Measurements from ENCODE around the gene HOXB5.

HOXB5 gene

GRCh38 chr17:48556576-48557401 is 36.8 kb downstream of the HOXB5 start:
- TF ChIP-seq SIN3A (IDR thresholded peaks at IDR 0.05; ENCODE audit: borderline replicate concordance, insufficient read depth, low read length) (no peak), TAF1 (IDR thresholded peaks at IDR 0.05; ENCODE audit: borderline replicate concordance, insufficient read depth, low read length) (no peak), REST (IDR thresholded peaks at IDR 0.05; ENCODE audit: insufficient read depth in 1 of 2, low read depth in 2 of 2, low read length in 2 of 2) (no peak), FOXP2 (optimal IDR thresholded peaks at IDR 0.05; ENCODE audit: borderline replicate concordance, extremely low read depth, extremely low read length, insufficient read depth) (no peak)

DNA sequence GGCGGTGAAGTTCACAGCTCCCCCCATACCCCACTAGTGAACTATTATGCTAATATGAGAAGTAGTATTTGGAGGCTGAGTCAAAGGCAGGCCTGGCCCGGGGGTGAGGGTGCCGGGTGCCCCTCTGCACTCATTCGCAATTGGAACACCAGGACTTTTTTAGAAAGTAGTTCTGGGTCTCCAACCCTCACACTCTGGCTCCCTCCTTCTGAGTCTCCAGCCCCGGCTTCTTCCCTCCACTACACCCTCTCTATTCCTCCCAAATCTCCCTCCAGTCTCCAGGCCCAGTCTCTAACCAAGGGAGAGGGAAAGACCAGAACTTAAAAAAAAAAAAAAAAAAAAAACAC is 37.4 kb downstream of the HOXB5 start:
- TF ChIP-seq SIN3A (IDR thresholded peaks at IDR 0.05; ENCODE audit: borderline replicate concordance, insufficient read depth, low read length) (no peak), FOXP2 (optimal IDR thresholded peaks at IDR 0.05; ENCODE audit: borderline replicate concordance, extremely low read depth, extremely low read length, insufficient read depth) (no peak), TAF1 (IDR thresholded peaks at IDR 0.05; ENCODE audit: borderline replicate concordance, insufficient read depth, low read length) (no peak), REST (IDR thresholded peaks at IDR 0.05; ENCODE audit: insufficient read depth in 1 of 2, low read depth in 2 of 2, low read length in 2 of 2) (no peak), POLR2AphosphoS5 (IDR thresholded peaks at IDR 0.05; ENCODE audit: low read depth, low read length) (no peak)

DNA sequence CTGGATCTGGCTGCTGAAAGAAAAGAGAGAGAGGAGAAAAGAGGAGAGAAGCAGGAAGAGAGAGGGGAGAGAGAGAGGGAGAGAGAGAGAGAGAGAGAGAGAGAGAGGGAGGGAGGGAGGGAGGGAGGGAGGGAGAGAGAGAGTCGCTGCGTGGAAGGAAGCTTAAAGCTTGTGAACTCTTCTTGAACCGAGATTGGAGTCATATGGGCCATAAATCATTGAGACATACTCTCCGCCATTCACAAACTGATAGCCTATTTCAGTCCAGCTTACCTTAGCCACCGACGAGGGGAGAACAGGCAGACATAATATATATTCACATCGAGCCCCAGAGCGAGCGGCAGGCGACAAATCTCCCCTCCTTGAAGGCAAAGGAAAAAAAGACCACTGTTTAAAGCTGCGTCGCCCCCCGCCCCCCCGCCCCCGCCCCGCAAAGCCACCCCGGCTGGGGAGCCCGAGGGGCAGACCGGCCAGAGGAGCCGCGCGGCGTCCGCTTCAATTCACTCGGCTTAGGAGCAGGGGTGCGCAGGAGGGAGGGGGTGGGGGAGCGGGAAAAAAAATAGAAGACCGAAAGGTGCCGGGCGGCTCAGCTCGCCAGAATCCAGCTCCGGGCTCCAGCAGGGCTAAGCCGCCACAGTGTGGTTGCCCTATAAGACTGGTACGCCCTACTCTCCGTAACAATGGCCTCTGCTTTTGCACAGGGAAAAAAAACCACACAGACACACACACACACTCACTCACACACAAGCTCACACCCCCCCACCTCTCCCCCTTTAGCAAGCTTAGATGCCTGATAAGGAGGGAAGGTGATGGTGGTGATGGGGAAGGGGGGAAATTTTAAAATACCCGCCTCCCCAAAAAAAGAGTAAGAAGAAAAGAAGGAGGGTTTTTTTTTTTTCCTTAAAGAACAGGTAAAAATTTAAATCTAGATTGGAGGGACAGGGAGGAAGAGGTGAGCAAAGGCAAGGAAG is 38.0 kb downstream of the HOXB5 start:
- no peak for TF ChIP-seq SIN3A (IDR thresholded peaks at IDR 0.05; ENCODE audit: borderline replicate concordance, insufficient read depth, low read length)
- TF ChIP-seq REST (IDR thresholded peaks at IDR 0.05; ENCODE audit: insufficient read depth in 1 of 2, low read depth in 2 of 2, low read length in 2 of 2) = no peak
- TF ChIP-seq POLR2AphosphoS5 (IDR thresholded peaks at IDR 0.05; ENCODE audit: low read depth, low read length) = no peak
- no peak for TF ChIP-seq FOXP2 (optimal IDR thresholded peaks at IDR 0.05; ENCODE audit: borderline replicate concordance, extremely low read depth, extremely low read length, insufficient read depth)
- no peak for TF ChIP-seq TAF1 (IDR thresholded peaks at IDR 0.05; ENCODE audit: borderline replicate concordance, insufficient read depth, low read length)

DNA sequence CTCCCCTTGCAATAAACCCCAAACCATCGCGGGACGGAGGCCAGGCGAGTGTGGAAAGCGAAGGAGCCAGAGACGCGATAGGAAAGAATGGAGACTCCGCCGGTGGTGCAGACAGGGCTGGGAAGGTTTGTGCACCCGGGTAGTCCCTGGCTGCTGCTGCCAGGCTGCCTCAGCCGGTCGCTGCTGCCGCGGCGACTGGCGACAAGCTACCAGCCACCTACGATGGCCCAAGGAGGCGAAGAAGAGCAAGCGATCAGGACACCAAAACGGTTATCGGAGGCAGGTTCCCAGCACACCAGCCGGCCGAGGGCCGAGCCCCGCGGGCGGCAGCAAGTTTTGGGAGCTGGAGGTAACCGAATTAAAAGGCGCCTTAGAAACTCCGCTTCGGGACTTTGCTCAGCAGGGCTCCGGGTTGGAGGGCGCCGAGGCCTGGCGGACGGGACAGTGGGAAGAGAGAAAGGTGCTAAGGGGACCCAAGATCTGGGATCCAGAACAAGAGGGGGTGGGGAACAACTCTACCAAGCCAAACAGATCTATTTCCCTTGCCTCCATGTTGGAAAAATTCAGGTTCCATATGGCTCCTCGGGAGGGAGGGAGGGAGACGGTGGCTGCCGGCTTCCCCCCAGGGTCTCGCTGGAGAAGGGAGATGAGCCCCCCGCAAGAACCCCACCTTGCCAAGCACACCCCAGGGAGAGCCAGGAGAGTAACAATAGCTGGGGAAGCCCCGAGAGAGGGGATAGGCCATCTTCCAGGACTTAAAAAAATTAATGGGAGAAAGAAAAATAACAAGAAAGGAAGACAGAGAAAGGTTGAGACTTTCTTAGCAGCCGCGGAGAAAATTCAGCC is 38.9 kb downstream of the HOXB5 start:
- TF ChIP-seq TAF1 (IDR thresholded peaks at IDR 0.05; ENCODE audit: borderline replicate concordance, insufficient read depth, low read length) (no peak), FOXP2 (optimal IDR thresholded peaks at IDR 0.05; ENCODE audit: borderline replicate concordance, extremely low read depth, extremely low read length, insufficient read depth) (no peak), SIN3A (IDR thresholded peaks at IDR 0.05; ENCODE audit: borderline replicate concordance, insufficient read depth, low read length) (no peak), REST (IDR thresholded peaks at IDR 0.05; ENCODE audit: insufficient read depth in 1 of 2, low read depth in 2 of 2, low read length in 2 of 2) (no peak)

Data from PFSK-1 (cell line).